ENCODE data around the gene ACLY. TPM values are rescaled to one million over a fixed set of nuclear protein-coding genes. Genes with fewer than 3 reads are reported as not detected.

Gene ACLY
- total RNA-seq, result 100 to 1,000 TPM; 177 to 185 TPM

DNA sequence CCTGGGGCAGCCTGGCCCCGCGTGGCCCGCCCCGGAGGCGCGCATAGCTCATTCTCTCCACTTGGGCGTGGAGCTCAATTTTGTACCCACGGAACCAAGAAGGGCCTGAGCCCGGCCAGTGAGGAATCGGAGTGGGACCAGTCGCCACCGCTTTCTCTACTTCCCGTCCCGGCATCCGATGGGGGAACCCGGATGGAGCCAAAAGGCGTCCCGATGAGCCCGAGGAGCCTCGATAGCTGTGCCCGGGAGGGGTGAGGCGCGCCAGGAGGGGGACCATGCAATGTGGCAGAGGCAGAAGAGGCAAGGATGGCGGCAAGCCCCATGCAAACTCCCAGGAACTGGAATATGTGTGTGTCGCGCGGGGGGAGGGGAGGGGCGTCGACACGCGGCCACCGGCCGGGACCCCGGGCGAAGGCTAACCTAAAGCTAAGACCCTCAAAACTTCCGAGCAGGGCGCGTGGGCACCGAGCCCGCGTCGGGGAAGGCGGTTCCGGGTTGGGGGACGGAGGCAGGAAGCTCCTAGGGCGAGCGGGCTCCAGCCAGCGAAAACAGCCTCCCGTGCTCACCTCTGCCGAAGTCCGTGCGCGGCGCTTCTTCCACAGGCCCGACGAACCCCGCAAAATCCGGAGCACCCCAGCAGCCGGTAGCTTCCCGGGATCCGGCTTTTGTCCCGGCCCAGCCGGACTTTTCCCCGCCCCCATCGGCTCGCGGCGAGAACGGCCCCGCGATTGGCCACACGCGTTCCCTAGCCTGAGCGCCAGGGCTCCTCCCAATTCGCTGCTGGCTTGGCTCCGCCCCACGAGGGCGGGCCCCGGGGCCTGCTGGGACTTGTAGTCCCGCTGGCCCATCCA is at the start of gene ACLY:
ACLY (minus strand) TSS at position 638 of the 851 bp plus-strand sequence. CDS start 5,078 bp downstream, outside the sequence.
- ATAC-seq (peak; percentile 94), DNase-seq (peak; percentile 98)
- Mint-ChIP-seq H3K4me1 (ENCODE audit: low read depth) (peaks cover 41% of the 10 kb centered on the region), H3K36me3 (ENCODE audit: low read depth) (peaks cover 25% of the 10 kb centered on the region), H3K27ac (peak within 1 kb of the TSS; percentile 95), H3K4me3 (peak within 1 kb of the TSS; percentile 93), H3K27me3 (ENCODE audit: low read depth) (no peaks in the 10 kb centered on the region), H3K9me3 (ENCODE audit: insufficient read depth) (no peaks in the 10 kb centered on the region)
- ChIA-PET POLR2A (interaction anchor here (0.5 to 2.9 kb wide), 14 partner anchors 9 to 362 kb away, joined by 3 to 49 read pairs (median 6); partner anchors contain the start of genes CNP, DHX58, DNAJC7 and EIF1), CTCF (interaction anchor here (0.8 to 1.6 kb wide), 6 partner anchors 8 to 200 kb away, joined by 3 to 13 read pairs (median 4); partner anchors contain the start of genes DNAJC7 and ODAD4)

DNA sequence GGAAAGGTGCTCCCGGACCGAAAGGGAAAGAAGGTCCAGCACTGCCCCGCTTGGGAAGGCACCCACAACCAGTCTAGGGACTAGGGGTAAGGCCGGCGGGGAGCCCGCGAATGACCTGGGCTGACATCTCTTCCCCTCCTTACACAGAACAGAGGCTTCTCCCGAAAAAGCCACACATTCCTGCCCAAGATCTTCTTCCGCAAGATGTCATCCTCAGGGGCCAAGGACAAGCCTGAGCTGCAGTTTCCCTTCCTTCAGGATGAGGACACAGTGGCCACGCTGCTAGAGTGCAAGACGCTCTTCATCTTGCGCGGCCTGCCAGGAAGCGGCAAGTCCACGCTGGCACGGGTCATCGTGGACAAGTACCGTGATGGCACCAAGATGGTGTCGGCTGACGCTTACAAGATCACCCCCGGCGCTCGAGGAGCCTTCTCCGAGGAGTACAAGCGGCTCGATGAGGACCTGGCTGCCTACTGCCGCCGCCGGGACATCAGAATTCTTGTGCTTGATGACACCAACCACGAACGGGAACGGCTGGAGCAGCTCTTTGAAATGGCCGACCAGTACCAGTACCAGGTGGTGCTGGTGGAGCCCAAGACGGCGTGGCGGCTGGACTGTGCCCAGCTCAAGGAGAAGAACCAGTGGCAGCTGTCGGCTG is 49.3 kb upstream of the ACLY start:
- Mint-ChIP-seq H3K27ac (peak overlapping the region; percentile 82), H3K9me3 (ENCODE audit: insufficient read depth) (no peaks in the 10 kb centered on the region), H3K4me1 (ENCODE audit: low read depth) (peaks cover 42% of the 10 kb centered on the region), H3K36me3 (ENCODE audit: low read depth) (peaks cover 38% of the 10 kb centered on the region), H3K4me3 (peak overlapping the region; percentile 83), H3K27me3 (ENCODE audit: low read depth) (no peaks in the 10 kb centered on the region)
- DNase-seq, result no peak
- POLR2A ChIA-PET, result interaction anchor here (0.6 to 5.5 kb wide), 8 partner anchors 12 to 152 kb away, joined by 3 to 60 read pairs (median 8); partner anchors contain the start of genes DHX58, DNAJC7 and KAT2A
- CTCF ChIA-PET, result interaction anchor here (0.8 to 3.1 kb wide), 3 partner anchors 8 to 157 kb away, joined by 3 to 16 read pairs (median 3); partner anchors contain the start of genes DNAJC7 and P3H4
- no peak for ATAC-seq

DNA sequence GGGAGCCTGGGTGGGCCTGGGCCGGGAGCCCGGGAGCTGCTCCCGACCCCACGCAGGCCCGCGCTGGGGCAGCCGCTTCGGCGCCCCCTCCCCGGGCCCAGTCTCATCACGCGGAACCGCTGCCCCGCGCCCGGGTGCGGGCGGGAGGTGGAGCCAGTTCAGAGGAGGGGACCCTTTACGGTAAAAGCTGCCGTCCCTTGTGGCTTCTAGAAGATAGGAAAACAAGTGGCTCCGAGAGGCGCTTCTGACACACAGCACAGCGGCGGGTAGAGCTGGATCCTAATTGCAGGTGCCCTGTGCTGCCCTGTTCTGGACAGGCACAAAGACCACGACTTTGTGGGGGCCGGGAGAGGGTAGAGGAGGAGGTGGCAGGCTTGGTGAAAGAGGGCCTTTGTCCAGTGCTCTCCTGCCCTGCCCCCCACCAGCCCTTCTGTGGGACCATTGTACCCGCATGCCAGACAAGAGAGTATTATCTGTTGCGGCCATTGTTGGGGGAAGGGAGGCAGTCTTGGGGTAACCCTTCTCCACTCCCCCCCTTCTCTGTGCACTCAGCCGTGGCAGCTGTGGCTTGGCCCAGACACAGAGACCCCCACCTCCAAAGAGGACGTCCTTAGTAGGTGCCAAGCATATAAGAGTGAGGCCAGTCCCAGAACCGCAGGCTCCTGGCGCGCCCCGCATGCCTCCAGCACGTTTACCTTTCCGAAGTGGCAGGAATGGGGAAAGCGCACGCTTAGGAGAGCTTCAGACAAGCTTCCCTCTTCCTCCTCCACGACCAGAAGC is 48.6 kb upstream of the ACLY start:
- ATAC-seq (no peak), DNase-seq (peak; percentile 59)
- Mint-ChIP-seq H3K27ac (peak overlapping the region; percentile 82), H3K27me3 (ENCODE audit: low read depth) (no peaks in the 10 kb centered on the region), H3K9me3 (ENCODE audit: insufficient read depth) (no peaks in the 10 kb centered on the region), H3K36me3 (ENCODE audit: low read depth) (peaks cover 33% of the 10 kb centered on the region), H3K4me1 (ENCODE audit: low read depth) (peaks cover 47% of the 10 kb centered on the region), H3K4me3 (peak overlapping the region; percentile 83)
- ChIA-PET POLR2A (interaction anchor here (0.8 to 5.5 kb wide), 12 partner anchors 13 to 439 kb away, joined by 3 to 60 read pairs (median 8); partner anchors contain the start of genes ACLY, DHX58, DNAJC7 and KAT2A), CTCF (interaction anchor here (0.8 to 5.4 kb wide), 6 partner anchors 9 to 156 kb away, joined by 3 to 25 read pairs (median 10); partner anchors contain the start of genes DNAJC7, NKIRAS2, ODAD4 and P3H4)

DNA sequence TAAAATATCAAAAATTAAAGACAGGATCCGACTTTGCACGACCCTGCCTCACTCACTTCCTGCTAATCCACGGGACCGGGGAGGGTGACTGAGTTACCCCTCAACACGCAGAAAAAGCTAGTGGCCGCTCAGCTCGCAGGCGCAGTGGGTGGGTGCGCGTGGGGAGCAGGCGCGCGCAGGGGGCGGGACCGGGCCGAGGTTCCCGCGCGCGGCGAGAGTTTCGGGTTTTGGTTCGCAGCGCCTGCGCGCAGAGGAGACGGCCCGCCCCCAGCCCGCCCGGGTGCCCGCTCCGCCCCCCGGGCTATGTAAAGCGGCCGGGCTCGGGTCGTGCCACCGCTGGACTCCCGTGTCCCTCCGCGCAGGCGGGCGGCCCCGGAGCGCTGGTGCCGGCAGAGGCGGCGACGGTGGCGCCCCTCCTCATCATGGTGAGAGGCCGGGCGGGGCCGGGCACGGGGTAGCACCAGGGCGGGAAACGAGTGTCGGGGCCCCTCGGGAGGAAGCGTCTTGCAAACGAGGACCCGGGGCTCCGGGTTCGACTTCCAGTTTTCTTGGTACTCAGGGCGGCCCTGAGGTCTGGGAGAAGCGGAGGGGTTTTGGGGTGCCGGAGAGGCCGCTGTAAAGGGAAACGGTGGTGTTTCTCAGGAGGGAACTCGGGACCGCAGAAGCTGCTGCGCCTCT is 47.9 kb upstream of the ACLY start, which contains the start of gene CNP:
CNP (plus strand) TSS at position 333 of the 678 bp plus-strand sequence; CDS start at position 423, 90 bp downstream.
- H3K4me3 Mint-ChIP-seq, result peak within 1 kb of the TSS; percentile 83
- H3K36me3 Mint-ChIP-seq (ENCODE audit: low read depth), result peaks cover 28% of the 10 kb centered on the region
- POLR2A ChIA-PET, result interaction anchor here (0.5 to 5.5 kb wide), 18 partner anchors 13 to 439 kb away, joined by 3 to 60 read pairs (median 6); partner anchors contain the start of genes ACLY, DHX58, DNAJC7 and KAT2A
- H3K4me1 Mint-ChIP-seq (ENCODE audit: low read depth), result peaks cover 47% of the 10 kb centered on the region
- ATAC-seq, result peak; percentile 83
- CTCF ChIA-PET, result interaction anchor here (0.9 to 5.4 kb wide), 11 partner anchors 36 to 215 kb away, joined by 3 to 25 read pairs (median 5); partner anchors contain the start of genes ACLY, DNAJC7, KAT2A and KCNH4
- no peaks in the 10 kb centered on the region for H3K9me3 Mint-ChIP-seq (ENCODE audit: insufficient read depth)
- DNase-seq, result peak; percentile 93
- peak within 1 kb of the TSS; percentile 83 for H3K27ac Mint-ChIP-seq
- H3K27me3 Mint-ChIP-seq (ENCODE audit: low read depth), result no peaks in the 10 kb centered on the region

DNA sequence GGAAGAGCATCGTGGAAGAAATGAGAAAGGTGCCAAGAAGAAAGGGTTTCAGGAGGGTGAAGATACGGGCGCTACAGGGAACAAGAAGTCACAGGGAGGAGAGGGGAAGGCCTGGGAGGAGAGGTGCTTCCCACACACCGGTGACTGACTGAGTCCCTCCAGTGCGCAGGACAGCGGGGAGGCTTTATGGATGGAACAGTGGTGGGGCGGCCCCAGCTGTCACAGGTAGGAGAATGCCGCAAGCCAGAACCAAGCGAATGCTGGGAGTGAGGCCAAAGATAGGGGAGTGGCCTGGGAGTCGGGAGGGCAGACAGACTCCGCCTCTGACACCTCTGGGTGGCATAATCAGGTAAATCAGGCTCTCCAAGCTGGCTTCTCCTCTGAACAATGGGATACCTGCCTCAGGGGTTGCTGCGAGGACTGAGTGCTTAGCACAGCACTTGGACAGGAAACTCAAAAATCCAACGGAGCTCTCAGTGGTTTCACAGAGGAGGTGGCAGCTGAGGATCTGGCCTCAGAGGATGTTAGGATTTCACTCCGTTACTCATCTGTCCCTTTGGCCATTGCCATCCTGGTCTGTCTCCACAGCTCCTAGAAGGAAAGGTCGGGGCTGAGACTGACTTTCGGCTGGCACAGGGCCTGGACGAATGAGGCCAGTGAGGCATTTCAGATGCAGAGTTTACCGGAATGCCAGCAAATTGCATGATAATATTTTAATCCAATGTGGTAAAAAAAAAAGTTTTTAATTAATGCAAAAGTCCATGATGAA is 47.1 kb upstream of the ACLY start:
- Mint-ChIP-seq H3K9me3 (ENCODE audit: insufficient read depth) (no peaks in the 10 kb centered on the region), H3K36me3 (ENCODE audit: low read depth) (peaks cover 24% of the 10 kb centered on the region), H3K27ac (peak overlapping the region; percentile 83), H3K4me3 (peak overlapping the region; percentile 83), H3K4me1 (ENCODE audit: low read depth) (peaks cover 44% of the 10 kb centered on the region), H3K27me3 (ENCODE audit: low read depth) (no peaks in the 10 kb centered on the region)
- POLR2A ChIA-PET, result interaction anchor here (0.5 to 5.5 kb wide), 19 partner anchors 14 to 440 kb away, joined by 3 to 60 read pairs (median 7); partner anchors contain the start of genes ACLY, DHX58, DNAJC7 and KAT2A
- CTCF ChIA-PET, result interaction anchor here (0.9 to 5.4 kb wide), 14 partner anchors 35 to 215 kb away, joined by 4 to 25 read pairs (median 5); partner anchors contain the start of genes ACLY, DHX58, DNAJC7 and KAT2A
- ATAC-seq, result peak; percentile 62
- DNase-seq, result peak; percentile 74

DNA sequence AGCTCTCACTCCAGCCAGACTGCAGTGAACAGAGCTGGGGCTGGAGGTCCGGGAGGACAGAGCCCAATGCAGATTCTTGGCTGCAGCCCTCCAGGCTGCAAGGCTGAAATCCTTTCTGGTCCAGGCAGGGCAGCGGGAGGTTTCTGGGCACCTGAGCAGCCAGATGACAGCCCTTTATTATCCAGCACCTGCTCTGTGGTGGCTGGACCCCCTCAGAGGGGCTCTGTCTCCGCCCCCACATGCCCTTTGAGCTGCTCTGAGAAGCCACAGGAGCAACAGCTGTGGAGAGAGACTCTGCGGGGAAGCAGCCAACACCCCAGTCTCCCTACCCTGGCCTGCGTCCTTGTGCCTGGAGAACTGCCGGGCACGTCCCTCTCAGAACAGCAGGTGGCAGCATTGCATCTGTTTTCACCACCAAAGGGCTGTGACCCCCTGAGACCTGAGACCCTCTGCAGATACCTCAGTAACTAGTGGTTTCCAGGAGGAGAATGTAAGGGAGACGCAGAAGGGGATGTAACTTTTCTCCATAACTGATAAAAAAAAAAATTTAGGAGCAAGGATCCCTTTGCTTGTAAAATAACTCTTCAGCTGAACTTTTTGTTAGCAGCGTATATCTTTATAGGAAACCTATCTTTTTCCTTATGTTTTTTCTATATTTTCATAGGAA is 44.1 kb upstream of the ACLY start:
- ChIA-PET CTCF (interaction anchor here (0.6 to 5.4 kb wide), 42 partner anchors 8 to 1436 kb away, joined by 3 to 32 read pairs (median 4); partner anchors contain the start of genes ACLY, ARL4D, DHX58 and DNAJC7), POLR2A (interaction anchor here (0.6 to 1.1 kb wide), 3 partner anchors 55 to 427 kb away, joined by 3 to 5 read pairs (median 5); partner anchors contain the start of gene DHX58)
- ATAC-seq, result peak; percentile 22
- H3K4me3 Mint-ChIP-seq, result no peak overlapping the region
- no peaks in the 10 kb centered on the region for H3K27me3 Mint-ChIP-seq (ENCODE audit: low read depth)
- peaks cover 26% of the 10 kb centered on the region for H3K4me1 Mint-ChIP-seq (ENCODE audit: low read depth)
- peak; percentile 82 for DNase-seq
- peak overlapping the region; percentile 28 for H3K27ac Mint-ChIP-seq
- H3K9me3 Mint-ChIP-seq (ENCODE audit: insufficient read depth), result no peaks in the 10 kb centered on the region
- peaks cover 2% of the 10 kb centered on the region for H3K36me3 Mint-ChIP-seq (ENCODE audit: low read depth)

DNA sequence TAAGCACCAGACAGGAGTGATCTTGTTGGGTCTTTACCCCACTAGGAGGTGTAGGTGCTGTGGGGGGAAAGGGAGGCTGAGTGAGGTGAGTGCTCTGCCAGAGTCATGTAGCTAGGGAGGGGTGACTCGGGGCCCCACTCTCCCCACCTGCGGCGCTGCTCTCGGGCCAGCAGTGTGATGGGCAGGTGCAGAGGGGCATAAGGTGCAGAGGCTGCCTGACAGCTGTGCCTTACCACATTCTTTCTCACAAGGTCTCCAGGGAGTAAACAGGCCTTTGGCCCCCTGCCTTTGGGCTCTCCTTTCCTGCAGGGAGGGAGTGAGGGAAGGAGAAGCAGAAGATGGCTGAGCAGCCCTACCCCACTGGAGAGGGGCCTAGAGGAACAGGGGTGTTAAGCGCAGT is 43.4 kb upstream of the ACLY start:
- Mint-ChIP-seq H3K9me3 (ENCODE audit: insufficient read depth) (no peaks in the 10 kb centered on the region), H3K4me3 (no peak overlapping the region), H3K27ac (no peak overlapping the region), H3K4me1 (ENCODE audit: low read depth) (peaks cover 18% of the 10 kb centered on the region), H3K36me3 (ENCODE audit: low read depth) (no peaks in the 10 kb centered on the region), H3K27me3 (ENCODE audit: low read depth) (no peaks in the 10 kb centered on the region)
- ATAC-seq (no peak), DNase-seq (no peak)
- CTCF ChIA-PET, result interaction anchor here (0.9 to 5.4 kb wide), 11 partner anchors 26 to 155 kb away, joined by 3 to 25 read pairs (median 7); partner anchors contain the start of genes ODAD4 and ZNF385C
- POLR2A ChIA-PET, result interaction anchor here (0.6 kb wide), 1 partner anchor 428 kb away, joined by 3 read pairs; no protein-coding TSS in a partner anchor

DNA sequence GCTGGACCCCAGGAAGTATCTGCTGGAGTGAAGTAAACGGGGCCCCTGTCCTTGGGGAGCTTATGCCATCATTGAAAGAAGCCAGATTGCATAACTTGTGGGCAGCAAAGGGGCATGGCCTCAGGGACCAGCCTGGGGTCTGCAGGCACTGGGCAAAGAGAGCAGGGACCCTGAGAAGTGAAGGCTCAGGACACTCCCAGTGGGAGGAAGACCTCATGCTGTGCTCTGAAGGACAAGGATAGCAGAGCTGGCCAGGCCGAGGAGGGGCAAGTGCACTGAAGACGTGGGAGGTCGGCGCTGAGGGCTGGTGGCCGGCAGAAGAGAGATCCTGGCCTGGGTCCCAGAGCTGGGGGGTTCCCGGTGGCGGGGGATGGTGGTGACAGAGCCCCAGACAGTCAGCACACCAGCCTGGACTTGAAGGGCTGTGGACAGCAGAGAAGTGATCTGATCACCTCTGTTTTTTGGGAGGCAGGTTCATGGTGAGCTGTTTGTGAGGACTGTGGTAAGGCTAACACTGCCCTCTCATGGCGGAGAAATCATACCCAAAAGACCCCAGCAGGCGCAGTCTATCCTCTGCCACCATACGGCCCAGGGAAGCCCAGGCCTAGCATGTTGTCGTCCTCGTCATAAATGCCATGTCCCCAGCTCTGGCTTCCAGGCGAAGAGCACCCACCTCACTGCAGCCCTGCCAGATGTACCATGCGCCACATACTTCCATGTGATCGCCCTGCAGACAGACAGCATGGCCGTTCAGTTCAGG is 40.8 kb upstream of the ACLY start:
- Mint-ChIP-seq H3K36me3 (ENCODE audit: low read depth) (no peaks in the 10 kb centered on the region), H3K4me1 (ENCODE audit: low read depth) (peaks cover 4% of the 10 kb centered on the region), H3K9me3 (ENCODE audit: insufficient read depth) (no peaks in the 10 kb centered on the region), H3K27me3 (ENCODE audit: low read depth) (no peaks in the 10 kb centered on the region), H3K27ac (no peak overlapping the region), H3K4me3 (no peak overlapping the region)
- CTCF ChIA-PET, result interaction anchor here (0.8 to 1.5 kb wide), 5 partner anchors 30 to 173 kb away, joined by 3 to 8 read pairs (median 3); partner anchors contain the start of genes DNAJC7, JUP and ODAD4
- POLR2A ChIA-PET, result no interaction called here
- no peak for ATAC-seq
- DNase-seq, result peak; percentile 31

DNA sequence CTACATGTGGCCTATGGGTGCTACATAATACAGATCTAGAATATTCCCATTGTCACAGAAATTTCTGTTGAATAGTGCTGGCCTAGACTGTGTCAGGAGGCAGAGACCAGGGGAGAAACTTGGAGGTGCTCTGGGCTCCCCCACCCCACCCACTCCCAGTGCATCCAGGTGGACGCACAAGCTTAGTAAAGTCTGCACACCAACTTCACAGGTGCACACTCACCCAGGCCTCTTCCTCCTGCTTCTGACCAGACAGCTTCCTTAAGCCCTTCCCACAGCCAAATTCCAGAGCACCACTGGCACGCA is 40.2 kb upstream of the ACLY start:
- POLR2A ChIA-PET, result interaction anchor here (1.1 kb wide), 1 partner anchor 14 kb away, joined by 3 read pairs; no protein-coding TSS in a partner anchor
- H3K4me1 Mint-ChIP-seq (ENCODE audit: low read depth), result peaks cover 4% of the 10 kb centered on the region
- no peak overlapping the region for H3K4me3 Mint-ChIP-seq

More for the DNA sequence above, 40.2 kb upstream of the ACLY start:
- ATAC-seq (no peak), DNase-seq (no peak)
- H3K36me3 Mint-ChIP-seq (ENCODE audit: low read depth), result no peaks in the 10 kb centered on the region
- no peaks in the 10 kb centered on the region for H3K9me3 Mint-ChIP-seq (ENCODE audit: insufficient read depth)
- no peak overlapping the region for H3K27ac Mint-ChIP-seq
- H3K27me3 Mint-ChIP-seq (ENCODE audit: low read depth), result no peaks in the 10 kb centered on the region
- CTCF ChIA-PET, result interaction anchor here (0.7 to 1.5 kb wide), 5 partner anchors 29 to 173 kb away, joined by 3 to 8 read pairs (median 3); partner anchors contain the start of genes DNAJC7, JUP and ODAD4
